Activated naive CD8-positive, alpha-beta T cell treated with anti-CD3 and anti-CD28 coated beads, Interleukin-2, amount 50 U/mL, for 24 hours (primary cell): Measurements from ENCODE around the gene MPZL3.
"Not testable (repeated sequence)": the region's sequence is repeated elsewhere in the genome, so short reads cannot be mapped to it uniquely, and the experiment has no call there.

Experiments
- ATAC-seq: fragments of 150-1000 bp; cut with Tn5 transposase; one replicate; pipeline ENCODE4 v1.10.0; 2021
- DNase-seq: peaks from one replicate; pipeline ENCODE4 v3.0.0; 2021
- H3K27ac Mint-ChIP-seq: one replicate; pipeline ENCODE4 v1.8.0; 2021; ENCODE audit warnings: mild to moderate bottlenecking, mixed read lengths
- H3K27me3 Mint-ChIP-seq: one replicate; pipeline ENCODE4 v1.8.0; 2021; ENCODE audit warnings: mixed read lengths
- H3K36me3 Mint-ChIP-seq: one replicate; pipeline ENCODE4 v1.8.0; 2021; ENCODE audit warnings: low read depth, mixed read lengths
- H3K4me1 Mint-ChIP-seq: one replicate; pipeline ENCODE4 v1.8.0; 2021; ENCODE audit warnings: mixed read lengths
- H3K4me3 Mint-ChIP-seq: one replicate; pipeline ENCODE4 v1.8.0; 2021; ENCODE audit warnings: mild to moderate bottlenecking, moderate library complexity, mixed read lengths
- H3K9me3 Mint-ChIP-seq: one replicate; pipeline ENCODE4 v1.8.0; 2021; ENCODE audit warnings: mixed read lengths

MPZL3 gene

DNA sequence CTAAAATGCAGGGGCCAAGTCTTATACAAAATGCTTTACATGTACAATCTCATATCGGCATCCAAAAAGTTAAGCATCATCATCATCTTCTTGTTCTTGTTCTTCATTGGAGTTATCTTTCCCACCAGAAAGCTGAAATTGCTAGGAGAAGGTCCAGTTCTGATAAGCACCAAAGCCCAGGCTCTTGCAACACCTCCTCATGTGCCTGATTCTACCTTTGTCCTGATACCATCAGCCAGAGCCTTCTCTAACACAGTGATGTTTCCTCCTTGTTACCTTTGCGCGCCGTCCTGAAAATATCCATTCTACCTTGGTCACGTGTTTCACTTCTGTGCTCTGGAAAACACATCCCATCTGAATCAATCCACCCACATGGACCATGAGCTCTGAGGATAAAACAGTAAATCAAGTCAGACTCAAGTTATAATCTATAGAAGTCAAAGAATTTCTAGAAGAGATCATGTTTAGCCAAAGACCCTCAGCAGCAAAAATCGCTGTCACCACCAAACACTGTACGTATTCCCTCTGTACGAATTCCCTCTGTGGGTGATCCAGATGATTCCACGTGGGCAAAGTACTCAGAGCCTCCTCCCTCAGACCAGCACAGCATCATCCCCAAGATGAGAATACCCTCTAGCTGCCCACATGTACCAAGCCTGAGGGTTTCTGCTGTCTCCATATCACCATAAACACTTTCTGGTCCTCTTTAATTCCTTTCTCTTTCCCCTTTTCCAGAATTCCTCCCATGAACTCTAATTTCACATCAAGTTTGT lies 46.4 kb downstream of the MPZL3 start:
- H3K4me3 Mint-ChIP-seq: peak overlapping the region; percentile 34
- H3K4me1 Mint-ChIP-seq: peaks cover 6% of the 10 kb centered on the region
- peaks cover 39% of the 10 kb centered on the region for H3K36me3 Mint-ChIP-seq
- ATAC-seq (no peak), DNase-seq (no peak)
- H3K27ac Mint-ChIP-seq: no peak overlapping the region
- H3K27me3 Mint-ChIP-seq: no peaks in the 10 kb centered on the region
- no peaks in the 10 kb centered on the region for H3K9me3 Mint-ChIP-seq

DNA sequence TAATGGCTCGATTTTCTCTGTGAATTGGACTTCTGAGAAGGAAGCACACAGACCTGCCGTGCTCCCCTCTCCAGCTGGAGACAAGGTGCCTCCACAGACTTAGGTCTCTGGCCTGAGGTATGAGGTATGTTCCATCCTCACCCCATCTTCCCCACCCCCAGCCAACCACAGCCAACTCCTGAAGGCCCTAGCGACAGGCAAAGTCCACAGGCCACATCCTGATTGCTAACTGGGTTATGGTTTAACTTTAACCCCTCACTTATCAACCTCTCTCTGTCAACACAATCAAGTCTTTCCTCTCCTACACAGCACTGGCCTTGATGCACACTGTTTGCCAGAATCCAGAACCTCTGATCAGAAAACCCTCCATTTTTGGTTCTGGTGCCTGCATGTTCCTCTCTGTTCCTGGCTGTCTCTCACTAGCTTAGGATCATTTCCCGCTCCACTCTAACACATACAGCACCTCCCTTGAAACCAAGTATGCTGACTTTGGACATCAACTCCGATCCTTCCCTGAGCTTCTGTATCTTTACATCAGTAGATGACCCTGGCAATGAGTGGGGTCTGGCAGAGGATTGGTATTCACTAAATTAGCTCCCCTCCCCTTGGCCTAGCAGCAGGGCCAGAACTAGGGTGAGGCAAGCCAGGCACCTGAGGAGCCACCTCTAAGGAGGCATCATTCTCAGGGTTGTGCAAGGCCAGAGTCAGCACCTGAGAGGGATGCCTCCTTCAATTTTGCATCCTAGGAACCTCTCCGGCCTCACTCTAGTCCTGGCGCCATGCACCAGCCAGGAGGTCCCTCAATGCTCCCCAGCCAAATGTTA lies 49.4 kb downstream of the MPZL3 start:
- no peaks in the 10 kb centered on the region for H3K27me3 Mint-ChIP-seq
- H3K4me3 Mint-ChIP-seq: no peak overlapping the region
- H3K36me3 Mint-ChIP-seq: peaks cover 40% of the 10 kb centered on the region
- no peak overlapping the region for H3K27ac Mint-ChIP-seq
- H3K9me3 Mint-ChIP-seq: no peaks in the 10 kb centered on the region
- ATAC-seq (peak; percentile 39), DNase-seq (peak; percentile 79)
- H3K4me1 Mint-ChIP-seq: peaks cover 17% of the 10 kb centered on the region

DNA sequence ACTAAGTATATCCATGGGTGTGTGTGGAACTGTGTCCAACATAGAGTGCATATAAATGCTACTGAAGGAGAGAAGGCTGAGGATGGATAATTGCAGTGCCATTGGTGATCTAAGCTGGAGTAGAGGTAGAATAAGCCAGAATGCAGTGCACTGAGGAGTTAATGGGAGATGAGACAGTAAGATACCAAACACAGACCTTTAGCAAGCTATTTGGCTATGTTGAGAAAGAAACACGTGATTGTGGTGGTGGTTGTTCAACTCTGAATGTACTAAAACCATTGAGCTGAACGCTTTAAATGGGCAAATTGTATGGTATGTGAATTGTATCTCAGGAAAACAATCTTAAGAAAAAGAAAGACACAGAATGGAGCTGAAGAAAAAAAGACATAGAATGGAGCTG lies 50.2 kb downstream of the MPZL3 start:
- no peak overlapping the region for H3K4me3 Mint-ChIP-seq
- no peaks in the 10 kb centered on the region for H3K9me3 Mint-ChIP-seq
- ATAC-seq (no peak), DNase-seq (no peak)
- peaks cover 24% of the 10 kb centered on the region for H3K4me1 Mint-ChIP-seq
- no peaks in the 10 kb centered on the region for H3K27me3 Mint-ChIP-seq
- H3K36me3 Mint-ChIP-seq: peaks cover 40% of the 10 kb centered on the region
- no peak overlapping the region for H3K27ac Mint-ChIP-seq

DNA sequence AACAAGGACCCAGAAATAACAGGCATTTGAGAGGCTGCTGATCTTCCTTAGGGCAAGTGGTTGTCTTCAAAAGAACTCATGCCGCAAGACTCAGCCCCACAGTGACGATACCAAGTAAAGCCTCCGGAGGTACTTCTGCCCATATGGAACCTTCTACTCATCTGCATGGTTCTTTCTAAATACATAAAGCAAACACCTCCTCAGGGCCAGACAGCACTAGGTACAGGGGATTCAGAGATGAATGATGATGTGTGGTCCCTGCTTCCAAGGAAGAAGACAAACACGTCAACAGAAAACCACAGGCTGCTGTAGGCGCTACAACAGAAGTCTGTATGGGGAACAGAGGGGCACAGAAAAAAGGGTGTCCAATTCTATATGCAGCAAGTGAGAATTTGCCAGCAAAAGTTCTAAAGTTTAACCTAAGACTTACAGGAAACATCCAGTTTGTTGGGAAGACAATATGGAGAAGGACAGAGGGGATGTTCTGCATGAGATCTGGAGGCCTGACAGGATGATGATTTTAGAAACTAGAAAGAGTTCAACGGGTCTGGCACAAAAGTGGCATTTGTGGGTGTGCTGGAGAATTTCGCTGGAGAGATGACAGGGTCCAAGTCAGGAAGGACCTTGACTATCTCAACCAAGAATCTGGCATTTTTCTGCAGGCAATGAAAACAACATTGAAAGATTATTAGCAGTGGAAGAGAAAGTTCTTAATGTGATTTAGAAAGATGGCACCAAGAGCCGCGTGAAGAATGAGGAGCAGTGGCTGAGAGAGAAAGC lies 51.1 kb downstream of the MPZL3 start:
- DNase-seq (peak; percentile 58), ATAC-seq (peak; percentile 91)
- Mint-ChIP-seq H3K27ac (no peak overlapping the region), H3K4me3 (no peak overlapping the region), H3K4me1 (peaks cover 30% of the 10 kb centered on the region), H3K36me3 (peaks cover 42% of the 10 kb centered on the region), H3K9me3 (no peaks in the 10 kb centered on the region), H3K27me3 (no peaks in the 10 kb centered on the region)

GRCh38 chr11:118200497-118200896 lies 51.7 kb downstream of the MPZL3 start:
- Mint-ChIP-seq H3K36me3 (peaks cover 47% of the 10 kb centered on the region), H3K27ac (no peak overlapping the region), H3K4me1 (peaks cover 34% of the 10 kb centered on the region), H3K9me3 (no peaks in the 10 kb centered on the region), H3K4me3 (no peak overlapping the region), H3K27me3 (no peaks in the 10 kb centered on the region)
- ATAC-seq (no peak), DNase-seq (no peak)

GRCh38 chr11:118199135-118199534 lies 53.0 kb downstream of the MPZL3 start:
- no peaks in the 10 kb centered on the region for H3K9me3 Mint-ChIP-seq
- peaks cover 60% of the 10 kb centered on the region for H3K36me3 Mint-ChIP-seq
- DNase-seq: no peak
- no peak overlapping the region for H3K27ac Mint-ChIP-seq
- H3K4me3 Mint-ChIP-seq: no peak overlapping the region
- no peak for ATAC-seq
- no peaks in the 10 kb centered on the region for H3K27me3 Mint-ChIP-seq
- peaks cover 45% of the 10 kb centered on the region for H3K4me1 Mint-ChIP-seq

DNA sequence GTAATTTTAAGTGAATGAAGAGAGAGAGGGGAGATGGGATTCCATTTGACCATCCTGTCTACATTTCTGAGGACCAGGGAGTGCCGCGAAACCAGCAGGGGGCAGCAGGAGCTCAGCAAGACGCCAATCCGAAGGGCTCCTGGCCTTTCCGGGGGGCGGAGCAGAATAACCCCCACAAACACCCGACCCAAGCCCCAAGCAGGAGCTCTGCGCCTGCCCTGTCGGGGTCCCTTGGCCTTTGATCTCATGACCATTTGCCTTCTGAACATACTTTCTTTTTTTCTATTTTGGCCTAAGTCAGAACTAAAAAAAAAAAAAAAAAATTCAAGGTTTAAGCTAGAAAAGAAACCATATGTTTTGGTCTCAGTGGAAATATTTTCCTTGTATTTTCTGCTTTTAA lies 53.8 kb downstream of the MPZL3 start:
- Mint-ChIP-seq H3K9me3 (peaks cover 2% of the 10 kb centered on the region), H3K4me3 (no peak overlapping the region), H3K4me1 (peaks cover 50% of the 10 kb centered on the region), H3K27ac (no peak overlapping the region), H3K27me3 (no peaks in the 10 kb centered on the region), H3K36me3 (peaks cover 68% of the 10 kb centered on the region)
- DNase-seq (peak; percentile 94), ATAC-seq (peak; percentile 25)

DNA sequence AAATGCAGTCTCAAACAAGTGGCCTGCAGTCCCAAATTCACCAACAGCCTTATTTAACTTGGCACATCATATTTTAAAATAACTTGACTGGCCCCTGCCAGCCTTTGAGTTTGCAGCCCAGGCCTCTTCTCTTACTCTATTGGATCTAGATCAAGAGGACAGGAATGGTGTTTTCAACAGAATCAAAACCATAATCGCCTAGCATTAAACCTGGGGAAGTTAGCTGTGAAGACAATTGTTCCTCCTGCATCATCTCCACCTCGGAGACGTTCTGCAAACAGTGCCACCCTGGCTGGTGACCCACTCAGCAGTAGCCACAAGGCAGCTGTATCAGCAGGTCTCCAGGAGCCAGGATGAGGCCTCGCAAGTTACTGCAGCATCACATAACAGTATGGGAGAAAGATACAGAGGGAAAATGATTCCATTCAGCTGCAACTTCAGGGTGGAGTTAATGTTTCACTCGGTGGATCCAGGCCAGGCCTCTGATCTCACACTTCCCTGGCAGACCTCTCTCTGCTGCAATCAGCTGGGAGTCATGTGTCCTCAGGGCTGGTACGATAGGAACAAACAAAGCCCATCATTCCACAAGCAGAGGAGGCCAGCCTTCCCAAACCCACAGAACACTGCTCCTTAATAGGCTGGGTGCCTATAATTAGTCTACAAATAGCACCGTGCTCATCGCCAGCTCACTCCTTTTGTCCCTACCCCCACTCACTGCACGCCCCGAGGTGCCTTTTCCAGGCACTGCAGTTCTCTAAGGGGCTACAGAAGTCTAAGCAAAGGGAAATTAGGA lies 57.1 kb downstream of the MPZL3 start:
- Mint-ChIP-seq H3K4me1 (peaks cover 50% of the 10 kb centered on the region), H3K9me3 (peaks cover 9% of the 10 kb centered on the region), H3K36me3 (peaks cover 81% of the 10 kb centered on the region), H3K27ac (peak overlapping the region; percentile 27), H3K4me3 (no peak overlapping the region), H3K27me3 (no peaks in the 10 kb centered on the region)
- ATAC-seq (no peak), DNase-seq (no peak)

DNA sequence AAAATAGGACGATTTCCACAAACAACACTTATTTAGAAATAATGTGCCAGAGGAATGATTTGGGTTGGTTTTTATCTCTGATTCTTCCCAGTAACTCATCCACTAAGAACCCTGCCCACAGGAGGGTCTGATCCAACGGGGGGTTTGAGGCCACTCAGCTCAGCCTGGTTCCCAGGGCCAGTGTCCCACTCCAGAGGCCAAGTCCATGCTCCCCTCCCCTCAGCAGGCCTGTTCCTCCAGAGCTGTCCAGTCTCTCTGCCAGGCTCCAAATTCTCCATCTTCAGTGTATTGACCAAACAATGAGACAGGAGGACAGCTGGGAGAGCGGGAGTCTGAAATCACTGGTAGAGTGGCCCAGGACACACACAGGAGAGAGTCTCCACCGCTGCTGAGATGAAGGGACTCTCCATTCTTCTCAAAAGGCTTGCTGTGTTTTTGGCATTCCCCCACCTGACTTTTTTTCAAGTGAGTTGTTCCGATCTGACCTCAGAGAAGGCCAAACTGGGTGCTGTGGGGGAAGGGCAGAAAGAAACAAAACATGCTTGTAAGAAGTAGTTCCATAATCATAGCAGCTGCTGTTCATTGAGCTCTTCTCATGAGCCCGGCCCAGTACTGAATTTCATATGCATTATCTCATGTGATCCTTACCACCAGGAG lies 58.1 kb downstream of the MPZL3 start:
- H3K27ac Mint-ChIP-seq: peak overlapping the region; percentile 73
- DNase-seq (no peak), ATAC-seq (no peak)
- H3K27me3 Mint-ChIP-seq: no peaks in the 10 kb centered on the region
- no peak overlapping the region for H3K4me3 Mint-ChIP-seq
- peaks cover 72% of the 10 kb centered on the region for H3K36me3 Mint-ChIP-seq
- peaks cover 9% of the 10 kb centered on the region for H3K9me3 Mint-ChIP-seq
- peaks cover 46% of the 10 kb centered on the region for H3K4me1 Mint-ChIP-seq

DNA sequence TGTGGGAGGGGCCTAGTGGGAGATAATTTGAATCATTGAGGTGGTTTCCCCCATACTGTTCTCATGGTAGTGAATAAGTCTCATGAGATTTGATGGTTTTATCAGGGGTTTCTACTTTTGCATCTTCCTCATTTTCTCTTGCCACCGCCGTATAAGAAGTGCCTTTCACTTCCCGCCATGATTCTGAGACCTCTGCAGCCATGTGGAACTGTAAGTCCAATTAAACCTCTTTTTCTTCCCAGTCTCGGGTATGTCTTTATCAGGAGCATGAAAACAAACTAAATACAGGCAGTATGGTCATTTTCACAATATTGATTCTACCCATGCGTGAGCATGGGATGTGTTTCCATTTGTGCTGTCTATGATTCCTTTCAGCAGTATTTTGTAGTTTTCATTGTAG lies 59.3 kb downstream of the MPZL3 start:
- not testable (repeated sequence) for DNase-seq, H3K9me3 Mint-ChIP-seq, H3K27ac Mint-ChIP-seq, H3K4me3 Mint-ChIP-seq, H3K27me3 Mint-ChIP-seq, ATAC-seq
- peaks cover 34% of the 10 kb centered on the region for H3K4me1 Mint-ChIP-seq
- peaks cover 61% of the 10 kb centered on the region for H3K36me3 Mint-ChIP-seq

DNA sequence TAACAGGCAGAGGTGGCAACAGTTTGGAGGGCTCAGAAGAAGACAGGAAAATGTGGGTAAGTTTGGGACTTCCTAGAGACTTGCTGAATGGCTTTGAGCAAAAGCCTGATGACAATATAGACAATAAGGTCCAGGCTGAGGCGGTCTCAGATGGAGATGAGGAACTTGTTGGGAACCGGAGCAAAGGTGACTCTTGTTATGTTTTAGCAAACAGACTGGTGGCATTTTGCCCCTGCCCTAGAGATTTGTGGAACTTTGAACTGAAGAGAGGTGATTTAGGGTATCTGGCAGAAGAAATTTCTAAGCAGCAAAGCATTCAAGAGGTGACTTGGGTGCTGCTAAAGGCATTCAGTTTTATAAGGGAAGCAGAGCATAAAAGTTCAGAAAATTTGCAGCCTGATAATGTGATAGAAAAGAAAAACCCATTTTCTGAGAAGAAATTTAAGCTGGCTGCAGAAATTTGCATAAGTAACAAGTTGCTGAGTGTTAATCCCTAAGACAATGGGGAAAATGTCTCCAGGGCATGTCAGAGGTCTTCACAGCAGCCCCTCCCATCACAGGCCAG lies 61.1 kb downstream of the MPZL3 start:
- Mint-ChIP-seq H3K36me3 (peaks cover 46% of the 10 kb centered on the region), H3K4me1 (peaks cover 22% of the 10 kb centered on the region)
- not testable (repeated sequence) for H3K27ac Mint-ChIP-seq, DNase-seq, H3K4me3 Mint-ChIP-seq, H3K9me3 Mint-ChIP-seq, ATAC-seq, H3K27me3 Mint-ChIP-seq

DNA sequence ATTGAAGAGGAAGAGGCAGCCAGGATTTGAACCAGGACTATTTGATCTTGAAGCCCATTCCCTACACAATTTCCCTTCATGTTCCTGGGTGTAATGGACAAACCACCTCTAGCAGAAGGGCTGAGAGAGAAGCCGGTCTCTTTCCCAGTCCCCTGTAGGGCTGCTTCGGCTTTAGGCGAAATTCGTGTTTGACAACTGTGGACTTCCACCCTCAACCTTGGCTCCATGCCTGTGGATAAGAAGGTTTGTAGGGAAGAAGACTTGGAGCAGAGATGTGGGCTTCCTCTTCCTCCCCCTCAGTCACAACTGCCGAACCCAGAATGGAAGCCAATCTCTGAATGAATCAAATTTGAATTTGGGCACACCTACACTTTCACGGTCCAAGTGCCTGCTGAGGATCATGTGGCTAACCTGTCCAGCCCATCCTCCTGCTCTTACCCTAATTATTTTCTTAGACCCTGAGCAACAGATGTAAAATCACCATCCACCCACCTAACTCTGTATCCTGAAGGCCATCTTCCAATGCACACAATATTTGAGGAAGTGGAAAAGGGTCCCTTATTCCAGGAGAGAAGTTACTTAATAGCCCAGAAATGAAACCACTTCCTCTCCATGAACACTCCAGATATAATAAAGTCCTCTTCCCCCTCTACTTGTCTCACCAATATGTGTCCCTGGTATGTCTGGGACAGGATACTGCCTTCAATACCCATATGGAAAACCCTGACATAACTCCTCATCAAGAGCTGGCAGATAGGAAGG lies 65.6 kb downstream of the MPZL3 start:
- no peaks in the 10 kb centered on the region for H3K9me3 Mint-ChIP-seq
- peaks cover 3% of the 10 kb centered on the region for H3K36me3 Mint-ChIP-seq
- DNase-seq: no peak
- H3K27me3 Mint-ChIP-seq: peaks cover 4% of the 10 kb centered on the region
- no peak overlapping the region for H3K4me3 Mint-ChIP-seq
- no peak overlapping the region for H3K27ac Mint-ChIP-seq
- peaks cover 2% of the 10 kb centered on the region for H3K4me1 Mint-ChIP-seq
- no peak for ATAC-seq
